Panc1 (cell line): ENCODE measurements around the gene SULT2B1. TPM values are rescaled to one million over a fixed set of nuclear protein-coding genes. Genes with fewer than 3 reads are reported as not detected.

Experiments used
- ATAC-seq: fragments of 200-7000 bp; cut with Tn5 transposase; 2 replicates; pipeline ENCODE4 v1.9.1; 2020; ENCODE audit warnings: mild to moderate bottlenecking, moderate library complexity
- BruUV-seq: library from RNA; stranded (reverse); fragments of 400-500 nt; replicated peaks from 2 replicates; lab custom pipeline; 2021; lab: Mats Ljungman, UMichigan
- CTCF ChIA-PET: fragments of 300-600 bp; sonication (Branson Sonifier 250); formaldehyde crosslinking; loops from one replicate; lab custom pipeline; 2022; ENCODE audit warnings: antibody characterized with exemption; lab: Charles Lee
- POLR2A ChIA-PET: fragments of 300-600 bp; sonication (Branson Sonifier 250); formaldehyde crosslinking; loops from one replicate; lab custom pipeline; 2022; ENCODE audit warnings: antibody characterized with exemption; lab: Charles Lee
- DNase-seq: peaks from one replicate; pipeline ENCODE4 v3.0.0-alpha.2; 2010; ENCODE audit warnings: low read depth, low spot score
- H3K27ac ChIP-seq: 2 replicates; pipeline ENCODE4 v1.5.1; 2011; ENCODE audit warnings: mild to moderate bottlenecking, low read length, inconsistent platforms
- H3K27me3 ChIP-seq: fragments of 200-500 bp; sonication (Bioruptor generic); 2 replicates; pipeline ENCODE4 v1.6.0; 2014; ENCODE audit warnings: low read length, inconsistent platforms; ENCODE audit not compliant: control insufficient read depth, insufficient read depth
- H3K36me3 ChIP-seq: fragments of 200-500 bp; sonication (Bioruptor generic); 2 replicates; pipeline ENCODE4 v1.5.1; 2014; ENCODE audit warnings: inconsistent platforms, mild to moderate bottlenecking, low read length, moderate library complexity; ENCODE audit not compliant: control insufficient read depth, insufficient read depth
- H3K4me1 ChIP-seq: 2 replicates; pipeline ENCODE4 v1.5.1; 2011; ENCODE audit warnings: inconsistent platforms, mild to moderate bottlenecking, low read length, moderate library complexity; ENCODE audit not compliant: control insufficient read depth, insufficient read depth
- H3K4me3 ChIP-seq, 2 experiments: 2 replicates each; pipeline ENCODE4 v1.5.1; 2011 to 2012; ENCODE audit warnings: low read depth in 2 of 2, low read length in 2 of 2, mild to moderate bottlenecking in 2 of 2, inconsistent platforms in 1 of 2, moderate library complexity in 1 of 2
- H3K9me3 ChIP-seq: fragments of 200-500 bp; sonication (Bioruptor generic); 2 replicates; pipeline ENCODE4 v1.5.1; 2014; ENCODE audit warnings: low read depth, mild to moderate bottlenecking, inconsistent platforms, low read length, moderate library complexity; ENCODE audit not compliant: control insufficient read depth, insufficient read depth
- POLR2AphosphoS5 ChIP-seq: IDR thresholded peaks from 2 replicates; pipeline ENCODE4 v1.6.1; 2012; ENCODE audit warnings: mild to moderate bottlenecking, low read depth, low read length, moderate library complexity
- REST ChIP-seq, 2 experiments: IDR thresholded peaks; 2 replicates each; pipeline ENCODE4 v1.6.1; 2011 to 2012; ENCODE audit warnings: low read depth in 2 of 2, control low read depth in 1 of 2, low read length in 1 of 2, mild to moderate bottlenecking in 1 of 2, moderate library complexity in 1 of 2; ENCODE audit not compliant: insufficient read depth in 1 of 2
- SIN3A ChIP-seq: IDR thresholded peaks from 2 replicates; pipeline ENCODE4 v1.6.1; 2012; ENCODE audit warnings: low read depth, mild to moderate bottlenecking, low read length, moderate library complexity, borderline replicate concordance; ENCODE audit not compliant: insufficient read depth
- TCF7L2 ChIP-seq: IDR thresholded peaks from 2 replicates; pipeline ENCODE4 v1.6.1; 2011; ENCODE audit warnings: mild to moderate bottlenecking, low read depth, low read length, inconsistent platforms
- in situ Hi-C: cut with HindIII; loops from 2 replicates; pipeline ENCODE4 v1.10.0; 2016; ENCODE audit warnings: low sequenced_read_pairs, low pct_unique_long_range_greater_than_20kb
- intact Hi-C: fragments of 100-400 bp; cut with micrococcal nuclease; formaldehyde crosslinking; loops from one replicate; pipeline ENCODE4 v1.10.0; 2022; ENCODE audit not compliant: unreplicated experiment
- total RNA-seq: library from RNA; stranded (reverse); gene quantifications from one replicate; pipeline ENCODE4 v1.2.1, GENCODE V29; 2021; ENCODE audit not compliant: unreplicated experiment
- TF ChIP-seq, protein P1 (sequence below): fragments of 450-650 bp; IDR thresholded peaks from 2 replicates; pipeline ENCODE4 v1.5.1; 2017; ENCODE audit warnings: mild to moderate bottlenecking

SULT2B1 gene
- total RNA-seq, 1 experiment from 2014 or later = 3.6 TPM

- ChIA-PET POLR2A (no interaction called here), CTCF (no interaction called here)
- Histone ChIP-seq H3K4me1 (peaks cover 11% of the 10 kb centered on the region), H3K9me3 (no peaks in the 10 kb centered on the region), H3K27ac (no peak overlapping the region), H3K4me3 (no peak overlapping the region), H3K27me3 (no peaks in the 10 kb centered on the region), H3K36me3 (no peaks in the 10 kb centered on the region)
- no peak for DNase-seq
- no peak for ATAC-seq
- intact Hi-C loops = no loop called here
- in situ Hi-C loops = no loop called here
- BruUV-seq = no TSS peak
- no peak for TF ChIP-seq TCF7L2
- no peak for TF ChIP-seq SIN3A
- TF ChIP-seq, protein P1, sequence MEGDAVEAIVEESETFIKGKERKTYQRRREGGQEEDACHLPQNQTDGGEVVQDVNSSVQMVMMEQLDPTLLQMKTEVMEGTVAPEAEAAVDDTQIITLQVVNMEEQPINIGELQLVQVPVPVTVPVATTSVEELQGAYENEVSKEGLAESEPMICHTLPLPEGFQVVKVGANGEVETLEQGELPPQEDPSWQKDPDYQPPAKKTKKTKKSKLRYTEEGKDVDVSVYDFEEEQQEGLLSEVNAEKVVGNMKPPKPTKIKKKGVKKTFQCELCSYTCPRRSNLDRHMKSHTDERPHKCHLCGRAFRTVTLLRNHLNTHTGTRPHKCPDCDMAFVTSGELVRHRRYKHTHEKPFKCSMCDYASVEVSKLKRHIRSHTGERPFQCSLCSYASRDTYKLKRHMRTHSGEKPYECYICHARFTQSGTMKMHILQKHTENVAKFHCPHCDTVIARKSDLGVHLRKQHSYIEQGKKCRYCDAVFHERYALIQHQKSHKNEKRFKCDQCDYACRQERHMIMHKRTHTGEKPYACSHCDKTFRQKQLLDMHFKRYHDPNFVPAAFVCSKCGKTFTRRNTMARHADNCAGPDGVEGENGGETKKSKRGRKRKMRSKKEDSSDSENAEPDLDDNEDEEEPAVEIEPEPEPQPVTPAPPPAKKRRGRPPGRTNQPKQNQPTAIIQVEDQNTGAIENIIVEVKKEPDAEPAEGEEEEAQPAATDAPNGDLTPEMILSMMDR = no peak
- TF ChIP-seq POLR2AphosphoS5 = no peak
- TF ChIP-seq REST (IDR thresholded peaks at IDR 0.05; ENCODE audit: insufficient read depth in 1 of 2, low read depth in 2 of 2, low read length in 1 of 2) = no peak
Measured at GRCh38 chr19:48625891-48626327, 73.9 kb downstream of the SULT2B1 start.

- ATAC-seq (no peak), DNase-seq (no peak)
- intact Hi-C loops = no loop called here
- POLR2A ChIA-PET = interaction anchor here (0.6 kb wide), 1 partner anchor 380 kb away, joined by 7 read pairs; no protein-coding TSS in a partner anchor
- BruUV-seq = no TSS peak
- Histone ChIP-seq H3K4me3 (no peak overlapping the region), H3K36me3 (no peaks in the 10 kb centered on the region), H3K9me3 (no peaks in the 10 kb centered on the region), H3K27ac (no peak overlapping the region), H3K4me1 (peaks cover 11% of the 10 kb centered on the region), H3K27me3 (no peaks in the 10 kb centered on the region)
- TF ChIP-seq SIN3A = no peak
- no peak for TF ChIP-seq REST (IDR thresholded peaks at IDR 0.05; ENCODE audit: insufficient read depth in 1 of 2, low read depth in 2 of 2, low read length in 1 of 2)
- TF ChIP-seq, protein P1 = no peak
- TF ChIP-seq TCF7L2 = no peak
- no peak for TF ChIP-seq POLR2AphosphoS5
- in situ Hi-C loops = no loop called here
- CTCF ChIA-PET = no interaction called here
Measured at GRCh38 chr19:48627201-48627864, 75.4 kb downstream of the SULT2B1 start.
